HPDE6-E6E7 (cell line): Measurements from ENCODE around the gene DHRS4L2.
"Not testable (repeated sequence)": the region's sequence is repeated elsewhere in the genome, so short reads cannot be mapped to it uniquely, and the experiment has no call there.

ENCODE experiments used
- DNase-seq: peaks from one replicate; pipeline ENCODE4 v3.0.0; 2011; ENCODE audit warnings: missing footprints; ENCODE audit errors: extremely low spot score

DHRS4L2 gene

DNA sequence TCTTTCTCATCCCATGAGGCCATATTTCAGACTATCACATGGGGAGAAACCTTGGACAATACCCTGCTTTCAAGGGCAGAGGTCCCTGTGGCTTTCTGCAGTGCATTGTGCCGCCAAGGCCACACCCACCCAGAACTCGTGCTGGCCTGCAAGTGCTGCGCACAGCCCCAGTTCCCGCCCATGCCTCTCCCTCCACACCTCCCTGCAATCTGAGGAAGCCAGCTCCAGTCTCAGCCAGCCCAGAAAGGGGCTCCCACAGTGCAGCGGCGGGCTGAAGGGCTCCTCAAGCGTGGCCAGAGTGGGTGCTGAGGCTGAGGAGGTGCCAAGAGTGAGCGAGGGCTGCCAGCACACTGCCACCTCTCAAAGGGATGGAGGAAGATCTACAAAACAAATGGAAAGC is 15.6 kb upstream of the DHRS4L2 start:
- DNase-seq: not testable (repeated sequence)

DNA sequence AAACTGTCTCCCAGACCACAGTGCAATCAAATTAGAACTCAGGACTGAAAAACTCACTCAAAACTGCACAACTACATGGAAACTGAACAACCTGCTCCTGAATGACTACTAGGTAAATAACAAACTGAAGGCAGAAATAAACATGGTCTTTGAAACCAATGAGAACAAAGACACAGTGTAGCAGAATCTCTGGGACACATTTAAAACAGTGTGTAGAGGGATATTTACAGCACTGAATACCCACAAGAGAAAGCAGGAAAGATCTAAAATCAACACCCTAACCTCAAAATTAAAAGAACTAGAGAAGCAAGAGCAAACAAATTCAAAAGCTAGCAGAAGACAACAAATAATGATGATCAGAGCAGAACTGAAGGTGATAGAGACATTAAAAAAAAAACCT is 14.7 kb upstream of the DHRS4L2 start:
- DNase-seq: not testable (repeated sequence)

DNA sequence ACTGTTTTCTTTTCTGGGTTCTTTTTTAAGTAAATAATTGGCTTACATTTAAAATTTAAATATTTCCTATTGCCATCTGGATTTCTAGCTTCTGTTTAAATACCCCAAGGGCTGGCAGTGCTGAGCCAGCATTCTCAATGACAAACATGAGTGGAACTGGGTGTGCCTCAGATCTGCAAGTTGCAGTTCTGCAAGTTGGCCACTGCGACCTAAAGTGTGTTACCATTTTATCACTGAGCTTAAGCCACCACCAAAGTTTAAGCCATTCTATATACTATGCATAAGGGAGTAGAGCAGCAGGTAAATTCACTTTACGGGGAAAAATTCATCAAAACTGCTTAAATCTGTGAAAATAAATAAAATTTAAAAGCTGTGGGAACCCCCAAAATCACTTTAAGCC is 11.5 kb upstream of the DHRS4L2 start:
- DNase-seq: not testable (repeated sequence)

DNA sequence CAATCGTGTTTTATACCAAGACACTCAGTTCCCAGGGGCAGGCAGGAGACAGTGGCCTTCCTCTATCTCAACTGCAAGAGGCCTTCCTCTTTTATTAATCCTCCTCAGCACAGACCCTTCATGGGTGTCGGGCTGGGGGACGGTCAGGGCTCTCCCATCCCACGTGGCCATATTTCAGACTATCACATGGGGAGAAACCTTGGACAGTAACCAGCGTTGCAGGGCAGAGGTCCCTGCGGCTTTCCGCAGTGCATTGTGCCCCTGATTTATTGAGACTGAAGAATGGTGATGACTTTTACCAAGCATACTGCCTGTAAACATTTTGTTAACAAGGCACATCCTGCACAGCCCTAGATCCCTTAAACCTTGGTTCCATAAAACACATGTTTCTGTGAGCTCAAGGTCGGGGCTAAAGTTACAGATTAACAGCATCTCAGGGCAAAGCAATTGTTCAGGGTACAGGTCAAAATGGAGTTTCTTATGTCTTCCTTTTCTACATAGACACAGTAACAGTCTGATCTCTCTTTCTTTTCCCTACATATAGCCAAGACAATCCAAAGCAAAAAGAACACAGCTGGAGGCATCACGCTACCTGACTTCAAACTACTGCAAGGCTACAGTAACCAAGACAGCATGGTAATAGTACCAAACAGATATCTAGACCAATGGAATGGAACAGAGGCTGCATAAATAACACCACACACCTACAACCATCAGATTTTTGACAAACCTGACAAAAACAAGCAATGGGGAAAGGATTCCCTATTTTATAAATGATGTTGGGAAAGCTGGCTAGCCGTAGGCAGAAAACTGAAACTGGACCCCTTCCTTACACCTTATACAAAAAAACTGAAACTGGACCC is 6.5 kb upstream of the DHRS4L2 start:
- not testable (repeated sequence) for DNase-seq

DNA sequence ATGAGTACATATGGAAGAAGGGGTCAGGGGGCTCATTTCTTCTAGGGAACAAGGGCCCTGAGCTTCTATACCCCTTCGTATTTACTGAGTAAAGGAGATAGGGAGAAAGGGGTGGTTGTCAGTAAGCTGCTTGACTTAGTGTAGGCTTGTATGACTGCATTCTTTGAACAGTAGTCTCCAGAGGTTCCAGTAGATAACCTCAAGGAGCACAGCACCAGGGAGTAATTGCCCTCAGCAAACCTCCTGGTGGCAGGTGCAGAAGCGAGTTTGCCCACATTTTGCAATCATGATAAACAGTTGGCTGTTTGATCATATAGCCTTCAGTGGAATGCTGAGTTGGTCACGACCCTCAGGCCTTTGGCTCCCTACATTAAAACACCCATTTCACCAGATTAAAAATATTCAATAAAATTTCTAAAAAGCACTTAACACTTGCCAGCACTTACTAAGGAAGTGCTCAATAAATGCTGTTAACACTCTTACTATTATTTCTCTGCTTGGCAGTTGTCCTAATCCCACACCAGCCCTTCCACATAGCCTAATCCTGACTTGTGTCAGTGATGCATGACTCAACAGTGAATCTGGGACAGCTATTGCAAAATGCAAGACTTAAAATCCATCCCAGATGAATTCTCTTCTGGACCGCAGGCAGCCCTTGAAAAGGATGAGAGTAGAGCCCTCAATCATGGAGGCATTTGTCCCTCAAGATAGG is 3.7 kb upstream of the DHRS4L2 start:
- DNase-seq: no peak

DNA sequence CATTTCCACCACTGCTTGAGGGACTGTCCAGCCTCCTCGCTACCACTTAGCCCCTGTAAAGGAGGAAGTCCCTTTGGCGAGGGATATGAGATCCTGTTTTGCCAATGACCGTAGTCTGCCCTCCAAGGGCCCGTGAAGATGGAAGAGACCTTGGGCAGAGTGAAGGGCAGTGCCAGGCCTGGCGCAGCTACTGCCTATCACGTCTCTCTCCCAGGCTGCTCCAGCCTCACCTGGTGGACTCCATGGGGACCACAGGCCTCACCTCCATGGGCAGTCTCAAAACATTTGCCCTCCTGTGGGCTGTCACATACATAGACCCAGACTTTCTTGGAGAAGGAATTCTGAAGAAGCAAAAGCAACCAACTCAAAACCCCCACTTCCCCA is 514 bp upstream of the DHRS4L2 start:
- not testable (repeated sequence) for DNase-seq

DNA sequence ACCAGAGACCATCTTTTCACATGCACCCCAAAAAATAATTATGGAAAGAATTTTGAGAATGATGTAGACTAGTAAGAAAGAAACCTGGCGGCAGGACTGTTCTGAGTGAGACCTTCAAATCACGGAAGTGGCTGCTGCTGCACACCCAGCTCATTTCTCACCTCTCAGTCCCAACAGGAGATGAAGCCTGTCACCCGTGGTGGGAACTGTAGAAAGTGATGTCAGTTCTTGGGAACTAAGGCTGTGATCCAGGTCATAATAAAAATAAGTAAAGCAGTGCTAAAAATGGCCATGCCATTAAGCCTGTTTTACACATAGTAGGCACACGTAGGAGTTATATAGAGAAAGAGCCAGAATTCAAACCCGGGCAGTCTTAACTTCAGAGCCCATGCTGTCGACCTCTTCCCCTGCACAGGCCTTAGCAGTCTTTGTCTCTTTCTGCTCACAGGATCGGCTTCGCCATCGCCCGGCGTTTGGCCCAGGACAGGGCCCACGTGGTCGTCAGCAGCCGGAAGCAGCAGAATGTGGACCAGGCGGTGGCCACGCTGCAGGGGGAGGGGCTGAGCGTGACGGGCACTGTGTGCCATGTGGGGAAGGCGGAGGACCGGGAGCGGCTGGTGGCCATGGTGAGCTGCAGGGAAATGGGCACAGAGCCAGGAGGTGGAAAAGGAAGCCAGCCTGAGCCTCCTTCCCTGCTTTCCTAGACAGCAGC is 1.2 kb downstream of the DHRS4L2 start:
- DNase-seq: not testable (repeated sequence)

DNA sequence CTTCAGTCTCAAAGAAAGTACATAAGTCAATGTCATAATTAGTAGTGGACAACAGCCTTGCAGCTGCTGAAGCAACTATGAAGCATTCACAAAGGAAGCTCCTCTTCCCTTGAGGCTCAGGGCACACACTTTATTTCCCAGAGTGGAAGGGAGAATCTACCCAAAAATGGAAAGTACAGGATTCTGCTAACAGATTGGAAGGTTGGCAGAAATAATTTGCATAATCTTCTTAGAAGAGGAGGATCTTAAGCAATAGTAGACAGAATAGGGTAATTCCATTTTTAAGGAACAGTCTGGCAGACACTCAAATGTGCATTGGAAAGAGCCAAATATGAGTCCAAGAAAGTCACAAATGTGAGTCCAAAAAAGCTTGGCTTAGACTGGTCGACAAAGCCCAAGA is 2.2 kb downstream of the DHRS4L2 start:
- not testable (repeated sequence) for DNase-seq

DNA sequence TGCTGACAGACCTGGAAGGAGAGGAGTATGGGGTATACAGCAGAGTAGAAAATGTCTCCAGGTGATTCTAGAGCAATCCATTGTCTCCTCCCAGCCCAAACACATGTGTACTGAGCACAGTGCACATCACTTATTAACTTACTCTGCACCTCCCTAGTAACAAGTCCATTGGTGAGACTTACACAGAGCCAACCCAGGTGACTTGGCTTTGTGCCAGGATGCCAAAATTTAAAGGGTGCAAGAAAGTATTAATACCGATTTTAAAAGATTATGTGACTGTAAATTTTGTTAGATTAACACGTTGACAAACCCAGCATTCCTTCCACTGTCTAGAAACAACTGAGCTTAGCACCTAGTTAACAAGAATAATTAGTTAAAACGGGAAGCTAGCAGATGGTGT is 4.3 kb downstream of the DHRS4L2 start:
- not testable (repeated sequence) for DNase-seq

DNA sequence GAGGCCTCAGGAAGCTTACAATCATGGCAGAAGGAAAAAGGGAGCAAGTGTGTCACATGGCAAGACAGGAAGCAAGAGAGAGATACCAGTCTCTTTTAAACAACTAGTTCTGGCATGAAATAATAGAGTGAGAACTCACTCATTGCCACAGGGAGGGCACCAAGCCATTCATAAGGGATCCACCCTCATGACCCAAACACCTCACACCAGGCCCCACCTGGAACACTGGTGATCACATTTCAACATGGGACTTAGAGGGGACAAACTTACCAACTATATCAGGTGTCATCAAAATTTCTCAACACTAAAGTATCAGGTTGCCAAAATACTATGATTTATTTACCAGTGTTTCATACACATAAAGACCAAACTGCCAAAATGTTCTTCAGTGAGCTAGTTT is 7.3 kb downstream of the DHRS4L2 start:
- not testable (repeated sequence) for DNase-seq

DNA sequence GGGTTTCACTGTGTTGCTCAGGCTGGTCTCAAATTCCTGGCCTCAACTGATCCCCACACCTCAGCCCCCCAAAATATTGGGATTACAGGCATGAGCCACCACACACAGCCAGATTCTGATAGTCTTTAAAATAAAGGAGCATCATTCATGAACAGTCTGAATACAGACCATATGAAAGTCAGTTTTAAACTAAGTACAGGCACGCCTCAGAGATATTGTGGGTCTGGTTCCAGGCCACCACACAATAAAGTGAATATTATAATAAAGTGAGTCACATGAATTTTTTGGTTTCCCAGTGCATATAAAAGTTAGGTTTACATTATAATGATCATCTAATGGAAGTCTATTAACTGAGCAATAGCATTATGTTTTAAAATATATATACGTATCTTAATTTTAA is 8.1 kb downstream of the DHRS4L2 start:
- not testable (repeated sequence) for DNase-seq

DNA sequence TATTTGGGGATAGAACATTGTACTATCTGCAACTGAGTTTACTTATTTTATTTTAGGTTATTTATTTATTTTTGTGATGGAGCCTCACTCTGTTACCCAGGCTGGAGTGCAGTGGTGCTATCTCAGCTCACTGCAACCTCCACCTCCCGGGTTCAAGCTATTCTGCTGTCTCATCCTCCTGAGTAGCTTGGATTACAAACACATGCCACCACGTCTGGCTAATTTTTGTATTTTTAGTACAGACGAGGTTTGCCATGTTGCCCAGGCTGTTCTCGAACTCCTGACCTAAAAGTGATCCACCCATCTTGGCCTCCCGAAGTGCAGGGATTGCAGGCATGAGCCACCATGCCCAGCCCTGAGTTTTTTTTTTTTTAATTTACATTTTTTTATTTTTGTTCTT is 10.9 kb downstream of the DHRS4L2 start:
- DNase-seq: not testable (repeated sequence)

DNA sequence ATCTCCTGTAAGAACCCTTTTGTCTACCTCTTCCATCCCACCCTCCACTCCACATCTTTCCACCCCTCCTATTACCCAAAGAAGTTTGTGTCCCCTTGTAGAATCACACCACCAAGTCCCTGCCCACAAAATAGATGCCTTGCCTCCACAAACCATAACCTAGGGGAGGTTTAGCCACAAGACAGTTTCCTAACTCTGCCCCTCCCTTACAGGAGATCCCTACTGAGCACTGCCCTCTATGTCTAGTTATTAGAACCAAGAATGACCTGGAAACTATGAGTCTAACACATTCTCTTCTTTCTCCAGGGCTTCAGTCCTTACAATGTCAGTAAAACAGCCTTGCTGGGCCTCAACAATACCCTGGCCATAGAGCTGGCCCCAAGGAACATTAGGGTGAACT is 12.3 kb downstream of the DHRS4L2 start:
- DNase-seq: not testable (repeated sequence)

DNA sequence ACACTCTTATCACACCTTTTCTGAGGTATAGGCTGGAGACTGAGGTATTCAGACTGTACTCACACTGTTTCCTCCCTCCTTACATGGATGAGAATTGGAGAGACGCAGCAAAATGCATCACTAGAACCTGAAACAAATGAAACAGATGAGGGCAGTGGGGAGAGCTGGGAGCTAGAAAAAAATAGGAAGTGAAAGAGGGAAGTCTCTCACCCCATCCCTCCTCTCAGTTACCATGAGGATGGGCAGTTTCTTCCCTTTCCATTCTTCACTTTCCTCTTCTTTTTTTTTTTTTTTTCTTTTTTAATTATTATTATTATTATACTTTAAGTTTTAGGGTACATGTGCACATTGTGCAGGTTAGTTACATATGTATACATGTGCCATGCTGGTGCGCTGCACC is 12.9 kb downstream of the DHRS4L2 start:
- not testable (repeated sequence) for DNase-seq

DNA sequence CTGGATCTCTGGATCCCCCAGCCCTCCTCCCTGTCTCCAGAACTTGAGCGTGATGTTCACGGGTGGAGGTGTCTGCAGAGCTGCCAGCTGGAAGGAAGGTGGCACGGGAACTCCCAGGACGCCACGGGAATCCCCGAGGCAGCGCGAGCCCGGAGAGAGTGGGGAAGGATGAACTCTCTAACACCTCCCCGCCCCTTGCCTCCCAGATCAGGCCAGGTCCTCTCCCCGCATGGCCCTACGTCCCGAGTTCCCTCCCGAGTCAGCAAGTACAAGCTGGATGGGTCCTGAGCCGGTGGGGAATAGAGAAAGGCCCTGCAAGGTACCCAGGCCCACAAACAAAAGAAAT is 17.7 kb downstream of the DHRS4L2 start:
- not testable (repeated sequence) for DNase-seq

DNA sequence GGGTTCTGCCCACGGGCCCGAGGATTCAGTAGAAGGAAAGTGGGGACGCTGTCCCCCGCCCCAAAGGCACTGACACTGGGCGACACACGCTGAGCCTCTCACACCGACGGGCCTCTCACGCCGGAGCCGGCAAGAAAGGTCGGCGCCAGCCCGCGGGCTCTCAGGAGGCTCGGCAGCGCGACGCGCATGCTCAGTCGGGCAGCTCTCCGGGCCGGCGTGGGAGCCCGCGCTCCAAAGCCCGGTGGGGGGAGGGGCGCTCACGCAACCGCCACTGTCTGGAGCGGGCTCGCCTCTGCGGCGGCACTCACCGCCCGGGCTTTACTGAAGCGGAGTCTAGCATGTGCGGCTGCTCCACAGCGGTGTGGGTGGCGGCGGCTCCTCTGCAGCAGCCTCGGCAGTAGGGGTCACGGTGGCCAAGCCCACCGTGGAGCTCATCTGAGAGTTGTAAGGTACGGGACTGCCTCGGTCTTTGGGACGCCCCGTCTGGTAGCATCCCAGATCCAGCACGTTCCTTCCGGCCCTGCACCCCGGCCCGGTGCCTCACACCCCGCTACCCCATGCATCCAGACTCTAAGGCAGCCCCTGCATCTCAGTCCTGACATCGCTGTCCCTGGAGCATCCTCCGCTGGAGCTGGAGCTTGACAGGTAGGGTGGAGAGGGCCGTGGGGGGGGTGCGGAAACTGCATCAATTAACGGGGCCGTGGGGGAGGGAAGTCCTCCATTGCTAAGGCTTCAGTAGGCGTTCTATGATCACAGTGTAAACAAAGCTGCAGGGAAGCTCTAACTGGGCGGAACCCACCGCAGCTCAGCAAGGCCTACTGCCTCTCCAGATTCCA is 18.3 kb downstream of the DHRS4L2 start:
- not testable (repeated sequence) for DNase-seq

DNA sequence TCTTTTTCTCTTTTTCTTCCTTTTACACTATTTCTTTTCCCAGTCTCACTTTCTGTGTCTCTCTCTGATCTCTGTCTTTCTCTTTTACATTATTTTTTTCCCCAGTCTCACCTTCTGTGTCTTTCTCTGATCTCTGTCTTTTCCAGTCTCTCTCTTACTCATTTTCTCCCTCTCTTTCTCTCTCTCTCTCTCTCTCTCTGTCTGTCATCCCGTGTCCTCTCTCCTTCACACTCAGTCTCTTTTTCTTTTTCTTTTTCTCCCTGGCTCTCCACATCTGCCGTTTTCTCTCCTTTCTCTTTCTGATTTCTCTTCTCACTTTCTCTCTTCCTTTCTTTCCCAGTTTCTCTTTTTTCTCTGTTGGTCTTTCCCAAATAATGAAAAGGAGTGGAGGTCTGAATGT is 22.3 kb downstream of the DHRS4L2 start:
- no peak for DNase-seq

DNA sequence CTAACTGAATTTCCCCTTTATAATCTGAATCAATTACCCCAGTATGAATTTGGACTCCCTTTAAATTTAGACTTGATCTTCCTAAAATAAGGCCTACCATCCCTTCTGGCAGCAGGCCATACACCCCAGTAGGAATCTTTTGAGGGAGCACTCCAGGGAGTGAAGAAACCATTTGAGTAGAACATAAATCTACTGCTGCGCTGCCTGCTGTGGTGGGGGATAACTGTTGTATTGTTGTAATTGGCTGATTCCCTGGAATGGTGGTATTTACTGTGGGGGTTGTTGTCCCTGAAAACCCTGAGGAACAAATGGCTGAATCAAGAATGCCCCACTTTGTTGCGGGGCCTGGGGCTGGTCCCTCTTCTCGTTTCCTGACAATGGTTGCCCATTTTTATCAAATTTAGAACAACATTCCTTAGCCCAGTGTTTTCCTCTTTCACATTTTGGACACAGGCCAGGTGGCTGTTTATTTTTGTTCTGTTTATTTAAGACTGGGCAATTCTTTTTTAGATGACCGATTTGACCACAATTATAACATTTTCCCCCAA is 24.1 kb downstream of the DHRS4L2 start:
- DNase-seq: not testable (repeated sequence)

DNA sequence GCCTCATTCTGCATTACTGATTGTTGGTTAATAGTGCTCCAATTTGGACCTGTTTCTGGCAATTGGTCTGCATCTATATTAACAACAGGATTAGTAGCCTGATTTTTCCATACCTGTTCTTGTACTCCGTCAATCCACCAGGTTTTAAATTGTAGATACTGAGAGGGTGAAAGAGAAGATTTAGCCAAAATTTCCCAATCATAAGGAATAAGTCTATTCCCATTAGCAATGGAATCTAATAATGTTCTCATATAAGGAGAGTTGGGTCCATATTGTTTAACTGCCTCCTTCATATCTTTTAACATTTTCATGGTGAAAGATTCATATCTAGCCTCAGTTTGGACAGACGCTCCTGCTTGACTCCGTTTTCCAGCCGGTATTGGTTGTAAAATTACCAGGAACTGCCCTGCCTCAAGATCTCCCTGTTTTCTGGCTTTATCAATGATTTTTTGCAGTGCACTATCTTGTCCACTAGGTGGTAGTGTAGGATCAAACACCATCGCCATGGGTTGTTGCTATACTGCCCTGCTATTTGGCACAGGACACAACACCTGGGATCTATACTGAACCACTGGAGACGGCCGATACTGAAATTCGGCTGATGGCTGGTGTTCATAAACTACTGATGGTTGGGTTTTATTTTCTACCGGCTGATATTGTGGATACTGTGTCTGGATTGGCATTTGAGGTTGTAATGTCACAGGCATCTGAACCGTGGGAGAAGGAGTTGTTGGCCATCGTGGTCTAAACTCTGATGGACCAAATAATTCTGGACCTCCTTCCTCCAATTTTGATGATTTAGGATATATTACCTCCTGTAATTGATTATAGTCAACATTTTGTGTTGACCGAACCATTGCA is 25.2 kb downstream of the DHRS4L2 start:
- DNase-seq: peak; percentile 22

DNA sequence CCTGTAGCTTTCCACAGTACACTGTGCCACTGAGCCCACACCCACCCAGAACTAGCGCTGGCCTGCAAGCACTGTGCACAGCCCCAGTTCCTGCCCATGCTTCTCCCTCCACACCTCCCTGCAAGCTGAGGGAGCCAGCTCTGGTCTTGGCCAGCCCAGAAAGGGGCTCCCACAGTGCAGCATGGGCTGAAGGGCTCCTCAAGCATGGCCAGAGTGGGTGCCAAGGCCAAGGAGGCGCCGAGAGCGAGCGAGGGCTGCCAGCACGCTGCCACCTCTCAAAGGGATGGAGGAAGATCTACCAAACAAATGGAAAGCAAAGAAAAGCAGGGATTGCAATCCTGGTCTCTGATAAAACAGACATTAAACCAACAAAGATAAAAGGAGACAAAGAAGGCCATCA is 27.0 kb downstream of the DHRS4L2 start:
- DNase-seq: not testable (repeated sequence)
